Testis (tissue), 3 donors: ENCODE measurements around the gene ATXN7L3. TPM values are rescaled to one million over a fixed set of nuclear protein-coding genes. Genes with fewer than 3 reads are reported as not detected.

ENCODE experiments used
- DNase-seq: peaks from one replicate; pipeline ENCODE4 v3.0.0-alpha.2; 2019
- H3K27ac ChIP-seq, 2 donors: fragments of 200-600 bp; sonication (generic); one replicate each; pipeline ENCODE4 v1.5.1; 2019
- H3K27me3 ChIP-seq: fragments of 200-600 bp; sonication (generic); one replicate; pipeline ENCODE4 v1.5.1; 2019
- H3K36me3 ChIP-seq: fragments of 200-600 bp; sonication (generic); one replicate; pipeline ENCODE4 v1.5.1; 2017; ENCODE audit warnings: low read depth; ENCODE audit errors: missing control alignments
- H3K4me1 ChIP-seq: fragments of 200-600 bp; sonication (generic); one replicate; pipeline ENCODE4 v1.5.1; 2019
- H3K4me3 ChIP-seq, 2 donors: fragments of 200-600 bp; sonication (generic); one replicate each; pipeline ENCODE4 v1.5.1; 2017 to 2019
- H3K9me3 ChIP-seq: fragments of 200-600 bp; sonication (generic); one replicate; pipeline ENCODE4 v1.5.1; 2017
- CTCF ChIP-seq, 3 experiments: fragments of 450-650 bp in 2 of 3; fragments of 200-600 bp in 1 of 3; sonication (generic) in 1 of 3; IDR thresholded peaks; one replicate each; pipeline ENCODE4 v1.5.1; 2016 to 2019; ENCODE audit warnings: antibody characterized with exemption in 3 of 3, mild to moderate bottlenecking in 2 of 3, moderate library complexity in 1 of 3
- POLR2A ChIP-seq: fragments of 450-650 bp; IDR thresholded peaks from one replicate; pipeline ENCODE4 v1.6.1; 2017; ENCODE audit warnings: antibody characterized with exemption, mild to moderate bottlenecking, moderate library complexity
- WGBS, 2 donors: methylation state at CpG; one replicate each; pipeline ENCODE4 v1.1.5; 2018; 5-methylcytosine and 5-hydroxymethylcytosine counted together
- intact Hi-C: fragments of 100-400 bp; cut with DNase I; formaldehyde crosslinking; loops from one replicate; pipeline ENCODE4 v1.15.1; 2023; ENCODE audit warnings: low total_unique reads
- polyA plus RNA-seq: library from polyadenylated mRNA; stranded (reverse); fragments of 350-450 nt; fragmentation: Illumina TruSeq; extraction: RNeasy Lipid Tissue Mini Kit (QIAGEN cat#74804); gene quantifications from one replicate; pipeline ENCODE4 v1.2.3, GENCODE V29; 2014; ENCODE audit warnings: low read depth, low replicate concordance; ENCODE audit not compliant: insufficient read depth
- total RNA-seq, 2 donors: library from RNA; depleted of rRNA; stranded (reverse); fragments of >200 nt; gene quantifications; one replicate each; pipeline ENCODE4 v1.2.3, GENCODE V29; 2016

The ATXN7L3 gene
- total and polyA plus RNA-seq, 3 donors from 2014 or later: 76.5 to 101 (median 100) TPM

DNA sequence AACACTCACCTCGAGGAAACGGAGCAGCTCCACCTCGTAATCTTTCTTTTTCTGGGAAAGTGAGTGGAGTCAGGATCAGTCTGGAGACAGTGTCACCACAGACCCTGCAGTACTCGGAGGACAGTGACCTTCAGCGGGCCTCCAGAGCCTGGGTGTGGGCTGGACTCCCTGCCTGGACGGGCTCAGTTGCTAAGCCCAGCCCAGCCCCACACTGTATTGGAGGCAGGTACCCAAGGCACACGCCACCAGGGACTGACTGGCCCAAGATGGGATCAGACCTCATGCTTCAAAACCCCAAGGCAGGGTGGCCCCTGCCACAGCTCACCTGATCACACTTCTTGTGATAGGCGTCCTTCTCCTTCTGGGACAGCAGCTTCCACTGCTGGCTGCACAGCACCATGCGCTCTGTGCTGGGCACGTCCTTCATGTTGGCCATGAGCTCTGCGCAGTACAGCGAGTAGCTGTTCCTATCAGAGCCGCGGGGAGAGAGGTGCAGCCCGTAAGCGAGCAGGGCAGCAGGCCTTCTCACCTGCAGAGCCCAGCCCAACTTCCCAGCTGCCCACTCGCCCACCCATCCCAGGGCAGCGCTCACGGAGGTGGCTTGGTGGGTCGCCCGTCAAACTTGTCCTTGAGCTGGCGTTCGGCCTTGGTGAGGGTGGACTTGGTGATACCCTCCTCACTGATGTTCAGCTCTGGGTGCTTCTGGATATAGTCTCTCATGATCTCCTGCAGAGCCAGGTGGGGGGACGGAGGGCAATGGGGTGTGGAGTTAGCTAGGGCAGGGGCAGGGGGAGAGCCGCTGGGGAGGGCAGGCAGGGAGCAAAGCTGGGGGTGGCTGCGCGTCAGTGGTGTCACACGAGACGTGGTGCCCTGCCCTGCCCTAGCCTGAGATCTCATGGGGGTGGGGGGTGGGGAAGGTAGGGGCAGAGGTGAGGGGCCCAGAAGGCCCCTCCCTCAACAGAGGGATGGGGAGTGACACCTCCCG is 11.9 kb upstream of the ATXN7L3 start:
- no peak for DNase-seq
- 80 to 84% methylated on average over 11 to 20 of the region's 30 CpGs for WGBS, 2 donors
- Histone ChIP-seq H3K4me3 (no peak overlapping the region), H3K27me3 (no peaks in the 10 kb centered on the region), H3K36me3 (peaks cover 5% of the 10 kb centered on the region), H3K27ac (no peak overlapping the region), H3K4me1 (peaks cover 23% of the 10 kb centered on the region), H3K9me3 (no peaks in the 10 kb centered on the region)
- TF ChIP-seq POLR2A (no peak), CTCF (IDR thresholded peaks at IDR 0.05) (no peak)
- intact Hi-C loops: no loop called here

DNA sequence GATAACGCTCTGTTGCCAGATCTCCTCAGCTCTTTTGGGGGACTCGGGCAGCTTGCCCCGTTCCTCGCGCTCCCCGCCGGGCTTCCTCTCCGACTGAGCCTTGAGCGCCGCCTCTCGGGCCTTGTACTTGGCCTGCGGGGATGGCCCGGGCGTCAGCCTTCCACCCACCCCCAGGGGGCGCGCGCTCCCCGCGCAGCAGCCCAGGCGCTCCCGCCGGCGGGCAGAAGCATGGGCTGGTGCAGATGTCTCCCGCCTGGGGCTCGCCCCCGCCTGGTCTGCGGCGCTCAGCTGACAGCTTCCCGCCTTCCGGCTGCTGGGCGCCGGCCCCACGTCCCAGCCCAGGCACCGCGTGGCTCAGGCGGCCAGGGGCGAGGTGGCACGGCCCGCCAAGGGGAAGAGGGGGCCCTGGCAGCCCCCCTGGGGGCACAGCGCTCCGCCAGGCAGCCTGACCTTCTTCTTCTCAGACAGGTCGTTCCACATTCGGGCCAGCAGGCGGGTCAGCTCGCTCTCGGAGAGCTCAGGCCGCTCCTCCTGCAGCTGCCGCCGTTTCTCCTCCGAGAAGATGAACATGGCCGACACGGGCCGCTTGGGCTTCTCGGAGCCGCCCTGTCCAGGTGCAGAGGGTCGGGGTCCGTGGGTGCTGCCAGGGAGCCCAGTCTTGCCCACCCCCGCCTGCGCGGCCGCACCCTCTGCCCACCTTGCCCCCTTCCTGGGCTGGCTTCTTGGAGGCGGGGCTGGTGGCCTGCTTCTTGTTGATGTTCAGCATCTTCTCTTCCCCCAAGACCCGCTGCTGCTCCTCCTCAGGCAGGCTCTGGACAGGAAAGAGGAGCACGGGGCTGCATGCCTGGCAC is 10.9 kb upstream of the ATXN7L3 start:
- Histone ChIP-seq H3K36me3 (peaks cover 5% of the 10 kb centered on the region), H3K27ac (peak overlapping the region; percentile 55 to 68), H3K4me3 (peak overlapping the region in 1 of 2 donors; percentile 31), H3K4me1 (peaks cover 23% of the 10 kb centered on the region), H3K9me3 (no peaks in the 10 kb centered on the region), H3K27me3 (no peaks in the 10 kb centered on the region)
- intact Hi-C loops: no loop called here
- TF ChIP-seq CTCF (IDR thresholded peaks at IDR 0.05): peak; percentile 95 to 99 (median 99)
- no peak for TF ChIP-seq POLR2A
- DNase-seq: peak; percentile 92
- WGBS, 2 donors: 20 to 41% methylated on average over 3 to 52 of the region's 64 CpGs

DNA sequence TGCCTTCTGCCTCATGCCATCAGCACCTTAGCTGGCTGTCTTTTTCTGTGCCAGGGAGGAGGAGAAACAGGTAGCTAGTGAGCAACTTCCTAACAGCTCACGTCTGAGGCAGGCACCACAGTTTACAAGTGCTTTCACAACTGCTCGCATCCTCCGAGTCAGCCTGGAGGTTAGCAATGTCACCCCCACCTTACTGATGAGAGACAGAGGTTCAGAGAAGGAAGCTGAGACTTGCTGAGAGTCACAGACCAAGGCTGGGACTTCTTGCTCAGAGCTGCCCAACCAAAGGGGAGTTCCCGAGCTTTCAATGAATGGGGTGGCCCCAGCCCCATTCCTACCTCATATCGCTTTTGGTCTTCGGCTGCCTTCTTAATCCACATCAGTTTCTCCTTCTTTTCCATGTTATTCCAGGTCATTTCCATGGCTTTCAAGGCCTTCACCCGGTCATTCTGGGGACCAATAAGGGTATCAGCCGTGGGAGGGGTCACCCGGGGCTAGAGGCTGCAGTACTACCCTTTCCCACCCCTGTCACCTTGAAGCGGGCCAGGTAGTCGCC is 10.2 kb upstream of the ATXN7L3 start:
- intact Hi-C loops: no loop called here
- DNase-seq: no peak
- H3K36me3 ChIP-seq: peaks cover 5% of the 10 kb centered on the region
- peaks cover 23% of the 10 kb centered on the region for H3K4me1 ChIP-seq
- no peak for TF ChIP-seq CTCF (IDR thresholded peaks at IDR 0.05)
- no peak for TF ChIP-seq POLR2A
- H3K27ac ChIP-seq: peak overlapping the region; percentile 55 to 60
- H3K4me3 ChIP-seq: peak overlapping the region in 1 of 2 donors; percentile 31
- 47 to 62% methylated on average over 11 of the region's 11 CpGs for WGBS, 2 donors
- no peaks in the 10 kb centered on the region for H3K9me3 ChIP-seq
- no peaks in the 10 kb centered on the region for H3K27me3 ChIP-seq

GRCh38 chr17:44207743-44208142 is 8.1 kb upstream of the ATXN7L3 start:
- intact Hi-C loops: no loop called here
- Histone ChIP-seq H3K4me1 (peaks cover 17% of the 10 kb centered on the region), H3K27me3 (no peaks in the 10 kb centered on the region), H3K4me3 (no peak overlapping the region), H3K27ac (no peak overlapping the region), H3K36me3 (peaks cover 5% of the 10 kb centered on the region), H3K9me3 (no peaks in the 10 kb centered on the region)
- WGBS, 2 donors: 86 to 90% methylated on average over 5 of the region's 5 CpGs
- TF ChIP-seq POLR2A (no peak), CTCF (IDR thresholded peaks at IDR 0.05) (no peak)
- no peak for DNase-seq
